IMR-90 (cell line): ENCODE results near the gene LRIT2. TPM values are rescaled to one million over a fixed set of nuclear protein-coding genes. Genes with fewer than 3 reads are reported as not detected.

Source experiments
- ATAC-seq: fragments of 200-7000 bp; cut with Tn5 transposase; 2 replicates; pipeline ENCODE4 v1.9.1; 2020; ENCODE audit warnings: low read depth, mild to moderate bottlenecking, moderate library complexity
- BruUV-seq: library from RNA; stranded (reverse); fragments of 400-500 nt; replicated peaks from 2 replicates; lab custom pipeline; 2021; lab: Mats Ljungman, UMichigan
- CTCF ChIA-PET: fragments of 300-600 bp; formaldehyde crosslinking; extraction: SDS; loops from one replicate; lab custom pipeline; 2021; ENCODE audit warnings: antibody characterized with exemption; lab: Yijun Ruan, JAX
- POLR2A ChIA-PET: fragments of 300-600 bp; sonication (Branson Sonifier 250); formaldehyde crosslinking; loops from one replicate; lab custom pipeline; 2022; ENCODE audit warnings: antibody characterized with exemption; ENCODE audit not compliant: unreplicated experiment; lab: Charles Lee
- DNase-seq: peaks from one replicate; pipeline ENCODE4 v3.0.0; 2013
- H2AFZ ChIP-seq: replicated peaks from 2 replicates; pipeline ENCODE3; 2013; ENCODE audit warnings: low read length, mild to moderate bottlenecking; ENCODE audit not compliant: poor library complexity
- H2AK5ac ChIP-seq: 2 replicates; pipeline ENCODE4 v1.6.1; 2013; ENCODE audit warnings: low read depth, low read length, inconsistent platforms
- H2AK9ac ChIP-seq: replicated peaks from 2 replicates; pipeline ENCODE3; 2013; ENCODE audit warnings: mild to moderate bottlenecking, low read depth, low read length, moderate library complexity; ENCODE audit not compliant: poor library complexity
- H2BK120ac ChIP-seq: 2 replicates; pipeline ENCODE4 v1.6.1; 2013; ENCODE audit warnings: low read depth, low read length, inconsistent platforms
- H2BK15ac ChIP-seq: 3 replicates; pipeline ENCODE4 v1.6.1; 2013; ENCODE audit warnings: low read depth, low read length, inconsistent platforms
- H2BK20ac ChIP-seq: 2 replicates; pipeline ENCODE4 v1.6.1; 2013; ENCODE audit warnings: low read depth, mild to moderate bottlenecking, inconsistent platforms, low read length, moderate library complexity
- H2BK5ac ChIP-seq: 2 replicates; pipeline ENCODE4 v1.6.1; 2013; ENCODE audit warnings: mild to moderate bottlenecking, low read depth, low read length, inconsistent platforms; ENCODE audit not compliant: poor library complexity, severe bottlenecking
- H3K14ac ChIP-seq: replicated peaks from 2 replicates; pipeline ENCODE4 v1.6.1; 2013; ENCODE audit warnings: low read depth, low read length, inconsistent platforms
- H3K18ac ChIP-seq: 2 replicates; pipeline ENCODE4 v1.6.1; 2013; ENCODE audit warnings: low read depth, low read length, control low read depth
- H3K23ac ChIP-seq: 2 replicates; pipeline ENCODE4 v1.6.1; 2013; ENCODE audit warnings: low read depth, low read length, inconsistent platforms
- H3K27ac ChIP-seq: 2 replicates; pipeline ENCODE4 v1.5.1; 2013; ENCODE audit warnings: mild to moderate bottlenecking, control low read depth, low read length; ENCODE audit not compliant: insufficient read depth
- H3K27me3 ChIP-seq: 2 replicates; pipeline ENCODE4 v1.6.1; 2013; ENCODE audit warnings: low read length; ENCODE audit not compliant: control insufficient read depth, insufficient read depth
- H3K36me3 ChIP-seq: 2 replicates; pipeline ENCODE4 v1.6.1; 2013; ENCODE audit warnings: low read length, mixed read lengths; ENCODE audit not compliant: control insufficient read depth, insufficient read depth
- H3K4ac ChIP-seq: 2 replicates; pipeline ENCODE4 v1.6.1; 2013; ENCODE audit warnings: low read depth, low read length, inconsistent platforms
- H3K4me1 ChIP-seq: 2 replicates; pipeline ENCODE4 v1.6.1; 2013; ENCODE audit warnings: low read length, mixed read lengths; ENCODE audit not compliant: control insufficient read depth, insufficient read depth
- H3K4me2 ChIP-seq: 2 replicates; pipeline ENCODE4 v1.6.1; 2013; ENCODE audit warnings: low read depth, mild to moderate bottlenecking, control low read depth, low read length, moderate library complexity
- H3K4me3 ChIP-seq: 2 replicates; pipeline ENCODE4 v1.5.1; 2013; ENCODE audit warnings: low read depth, mild to moderate bottlenecking, control low read depth, low read length, moderate library complexity; ENCODE audit not compliant: insufficient read depth
- H3K56ac ChIP-seq: 2 replicates; pipeline ENCODE4 v1.6.1; 2013; ENCODE audit warnings: low read length, inconsistent platforms; ENCODE audit not compliant: insufficient read depth; ENCODE audit errors: extremely low read depth
- H3K79me1 ChIP-seq, 2 experiments: 2 replicates each; pipeline ENCODE4 v1.6.1; 2013; ENCODE audit warnings: low read length in 2 of 2, inconsistent platforms in 1 of 2, low read depth in 1 of 2
- H3K9ac ChIP-seq: 2 replicates; pipeline ENCODE4 v1.6.1; 2013; ENCODE audit warnings: low read depth, low read length, control low read depth
- H3K9me1 ChIP-seq: 2 replicates; pipeline ENCODE4 v1.6.1; 2013; ENCODE audit warnings: low read length, inconsistent platforms; ENCODE audit not compliant: insufficient read depth
- H3K9me3 ChIP-seq: 2 replicates; pipeline ENCODE4 v1.6.1; 2013; ENCODE audit warnings: low read length; ENCODE audit not compliant: control insufficient read depth, insufficient read depth
- H4K20me1 ChIP-seq: 2 replicates; pipeline ENCODE4 v1.6.1; 2013; ENCODE audit warnings: low read length, inconsistent platforms; ENCODE audit not compliant: insufficient read depth
- H4K5ac ChIP-seq: 2 replicates; pipeline ENCODE4 v1.6.1; 2013; ENCODE audit warnings: mild to moderate bottlenecking, low read depth, low read length, control low read depth
- H4K8ac ChIP-seq, 2 experiments: 2 replicates each; pipeline ENCODE4 v1.6.1; 2013; ENCODE audit warnings: low read depth in 2 of 2, low read length in 2 of 2, control low read depth in 1 of 2, inconsistent platforms in 1 of 2
- H4K91ac ChIP-seq: 2 replicates; pipeline ENCODE4 v1.6.1; 2013; ENCODE audit warnings: low read depth, low read length, inconsistent platforms; ENCODE audit not compliant: insufficient read depth
- BHLHE40 ChIP-seq: fragments of 150-350 bp; IDR thresholded peaks from 2 replicates; pipeline ENCODE4 v1.6.1; 2016; ENCODE audit warnings: mild to moderate bottlenecking, low read depth, low read length
- ELK1 ChIP-seq: fragments of 150-350 bp; IDR thresholded peaks from 2 replicates; pipeline ENCODE4 v1.6.1; 2016; ENCODE audit warnings: low read depth, mild to moderate bottlenecking, low read length, moderate library complexity, borderline replicate concordance
- FOS ChIP-seq: fragments of 150-350 bp; IDR thresholded peaks from 2 replicates; pipeline ENCODE4 v1.6.1; 2016; ENCODE audit warnings: low read depth, low read length
- MAZ ChIP-seq: IDR thresholded peaks from 2 replicates; pipeline ENCODE4 v1.6.1; 2012; ENCODE audit warnings: low read depth, mild to moderate bottlenecking, low read length, improper control_type of control experiment, moderate library complexity, borderline replicate concordance
- RCOR1 ChIP-seq: IDR thresholded peaks from 2 replicates; pipeline ENCODE4 v1.6.1; 2012; ENCODE audit warnings: mild to moderate bottlenecking, low read length, improper control_type of control experiment; ENCODE audit not compliant: insufficient replicate concordance
- WGBS, 2 experiments: methylation state at CpG; one replicate each; pipeline versions ENCODE4 v1.1.5 to v1.1.7; 2013; ENCODE audit warnings: missing lambda C conversion rate in 2 of 2; ENCODE audit not compliant: insufficient read length in 1 of 2; ENCODE audit errors: extremely low coverage in 2 of 2; 5-methylcytosine and 5-hydroxymethylcytosine counted together
- dilution Hi-C: fragments of 300-500 bp; cut with HindIII; formaldehyde crosslinking; loops from one replicate; pipeline ENCODE4 v1.14.3; 2018; ENCODE audit warnings: low sequenced_read_pairs; ENCODE audit not compliant: unreplicated experiment
- in situ Hi-C: fragments of 300-500 bp; cut with MboI; formaldehyde crosslinking; loops from 3 replicates; pipeline ENCODE4 v1.14.3; 2019; ENCODE audit warnings: low sequenced_read_pairs, inconsistent platforms, mixed read lengths
- intact Hi-C: fragments of 100-400 bp; cut with micrococcal nuclease; formaldehyde crosslinking; loops from 2 replicates; pipeline ENCODE4 v1.10.0; 2022
- polyA plus RNA-seq, 3 experiments: library from polyadenylated mRNA; depleted of rRNA; stranded (reverse); fragments of >200 nt; gene quantifications; 2 replicates each; pipeline ENCODE4 v1.2.3, GENCODE V29; 2012; ENCODE audit warnings: low replicate concordance in 1 of 3
- total RNA-seq: library from RNA; depleted of rRNA; stranded (reverse); fragments of >200 nt; gene quantifications from 2 replicates; pipeline ENCODE4 v1.2.3, GENCODE V29; 2012
- TF ChIP-seq, protein P1 (sequence below): fragments of 150-350 bp; IDR thresholded peaks from 2 replicates; pipeline ENCODE4 v1.6.1; 2017; ENCODE audit warnings: mild to moderate bottlenecking, antibody characterized with exemption, low read length, low read depth

Gene LRIT2
- total and polyA plus RNA-seq, 2 of the 4 experiments (the other 2 are of a cell fraction): not detected

GRCh38 chr10:84205853-84206525 lies 19.4 kb downstream of the LRIT2 start:
- in situ Hi-C loops (no loop called here), intact Hi-C loops (loop anchor here (5.0 kb wide), 1 partner anchor 59 kb away; no protein-coding TSS in a partner anchor), dilution Hi-C loops (no loop called here)
- Histone ChIP-seq H2BK15ac (no peak overlapping the region), H2AK5ac (no peak overlapping the region), H3K9ac (no peak overlapping the region), H3K23ac (no peak overlapping the region), H2BK120ac (no peak overlapping the region), H4K8ac (no peak overlapping the region), H2AFZ (no peak overlapping the region), H3K4me2 (no peak overlapping the region), H2AK9ac (no peak overlapping the region), H3K14ac (no peak overlapping the region), H3K56ac (no peak overlapping the region), H2BK20ac (no peak overlapping the region), H3K9me3 (no peaks in the 10 kb centered on the region), H3K4ac (no peak overlapping the region), H4K91ac (no peak overlapping the region), H4K5ac (no peak overlapping the region), H4K20me1 (no peaks in the 10 kb centered on the region), H2BK5ac (no peak overlapping the region), H3K79me1 (no peaks in the 10 kb centered on the region), H3K36me3 (no peaks in the 10 kb centered on the region), H3K27ac (no peak overlapping the region), H3K27me3 (peaks cover 5% of the 10 kb centered on the region), H3K4me1 (no peaks in the 10 kb centered on the region), H3K4me3 (no peak overlapping the region), H3K9me1 (no peaks in the 10 kb centered on the region), H3K18ac (no peak overlapping the region)
- no peak for DNase-seq
- no TSS peak for BruUV-seq
- ChIA-PET CTCF (no interaction called here), POLR2A (no interaction called here)
- no peak for ATAC-seq
- TF ChIP-seq FOS: no peak
- TF ChIP-seq, protein P1, sequence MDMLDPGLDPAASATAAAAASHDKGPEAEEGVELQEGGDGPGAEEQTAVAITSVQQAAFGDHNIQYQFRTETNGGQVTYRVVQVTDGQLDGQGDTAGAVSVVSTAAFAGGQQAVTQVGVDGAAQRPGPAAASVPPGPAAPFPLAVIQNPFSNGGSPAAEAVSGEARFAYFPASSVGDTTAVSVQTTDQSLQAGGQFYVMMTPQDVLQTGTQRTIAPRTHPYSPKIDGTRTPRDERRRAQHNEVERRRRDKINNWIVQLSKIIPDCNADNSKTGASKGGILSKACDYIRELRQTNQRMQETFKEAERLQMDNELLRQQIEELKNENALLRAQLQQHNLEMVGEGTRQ: no peak
- no peak for TF ChIP-seq RCOR1
- no peak for TF ChIP-seq BHLHE40
- no peak for TF ChIP-seq ELK1
- no peak for TF ChIP-seq MAZ
- 50% methylated on average over 1 of the region's 6 CpGs; no CpG with 5 or more reads in 1 of the 2 experiments for WGBS, 2 experiments
